NT2/D1 (cell line): ENCODE data around the gene LAMB1.
"Not testable (repeated sequence)": the region's sequence is repeated elsewhere in the genome, so short reads cannot be mapped to it uniquely, and the experiment has no call there.

Experiments used
- DNase-seq: peaks from one replicate; pipeline ENCODE4 v3.0.0-alpha.2; 2011; ENCODE audit warnings: low read depth, low spot score
- H3K27me3 ChIP-seq: 2 replicates; pipeline ENCODE4 v1.6.0; 2011; ENCODE audit warnings: mild to moderate bottlenecking; ENCODE audit not compliant: insufficient read length, insufficient read depth
- H3K36me3 ChIP-seq: 2 replicates; pipeline ENCODE4 v1.6.1; 2011; ENCODE audit warnings: mild to moderate bottlenecking, low read length, mixed read lengths; ENCODE audit not compliant: insufficient read depth, insufficient read length
- H3K4me1 ChIP-seq: 2 replicates; pipeline ENCODE4 v1.5.1; 2011; ENCODE audit not compliant: insufficient read depth, insufficient read length
- H3K4me3 ChIP-seq: 2 replicates; pipeline ENCODE4 v1.5.1; 2011; ENCODE audit warnings: low read depth; ENCODE audit not compliant: insufficient read length
- H3K9ac ChIP-seq: 2 replicates; pipeline ENCODE4 v1.6.0; 2011; ENCODE audit warnings: low read depth; ENCODE audit not compliant: insufficient read length
- H3K9me3 ChIP-seq: 2 replicates; pipeline ENCODE4 v1.5.1; 2011; ENCODE audit warnings: mild to moderate bottlenecking, low read length; ENCODE audit not compliant: insufficient read depth
- SUZ12 ChIP-seq: IDR thresholded peaks from 2 replicates; pipeline ENCODE4 v1.6.1; 2011; ENCODE audit not compliant: insufficient read length, insufficient read depth; ENCODE audit errors: extremely low read depth
- YY1 ChIP-seq: IDR thresholded peaks from 2 replicates; pipeline ENCODE4 v1.6.1; 2011; ENCODE audit not compliant: insufficient read length, insufficient read depth
- ZNF274 ChIP-seq: IDR thresholded peaks from 2 replicates; pipeline ENCODE4 v1.6.1; 2011; ENCODE audit warnings: mild to moderate bottlenecking, low read depth, low read length

The LAMB1 gene

DNA sequence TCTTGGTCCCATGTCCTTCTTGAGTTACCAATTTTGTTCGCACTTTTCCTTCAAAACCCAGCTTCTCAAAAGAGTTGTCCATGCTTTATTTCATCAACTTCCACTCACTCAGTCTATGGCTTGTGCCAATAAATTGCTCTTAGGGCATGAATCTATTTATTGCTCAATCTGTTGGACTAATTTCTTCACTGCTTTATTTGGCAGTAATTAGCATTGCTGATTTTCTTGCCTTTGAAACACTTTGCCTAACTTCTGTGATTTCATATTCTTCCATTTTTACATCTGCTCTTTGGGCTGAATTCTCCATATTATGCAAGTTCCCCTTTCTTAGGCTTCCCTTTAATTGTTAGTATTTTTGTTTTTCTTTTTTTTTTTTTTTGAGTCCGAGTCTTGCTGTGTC is 95.2 kb downstream of the LAMB1 start:
- H3K36me3 ChIP-seq: peaks cover 65% of the 10 kb centered on the region
- DNase-seq: no peak
- no peaks in the 10 kb centered on the region for H3K9me3 ChIP-seq
- H3K4me3 ChIP-seq: no peak overlapping the region
- no peak overlapping the region for H3K9ac ChIP-seq
- TF ChIP-seq YY1: no peak
- TF ChIP-seq ZNF274: no peak
- no peak for TF ChIP-seq SUZ12
- H3K27me3 ChIP-seq: no peaks in the 10 kb centered on the region
- no peaks in the 10 kb centered on the region for H3K4me1 ChIP-seq

DNA sequence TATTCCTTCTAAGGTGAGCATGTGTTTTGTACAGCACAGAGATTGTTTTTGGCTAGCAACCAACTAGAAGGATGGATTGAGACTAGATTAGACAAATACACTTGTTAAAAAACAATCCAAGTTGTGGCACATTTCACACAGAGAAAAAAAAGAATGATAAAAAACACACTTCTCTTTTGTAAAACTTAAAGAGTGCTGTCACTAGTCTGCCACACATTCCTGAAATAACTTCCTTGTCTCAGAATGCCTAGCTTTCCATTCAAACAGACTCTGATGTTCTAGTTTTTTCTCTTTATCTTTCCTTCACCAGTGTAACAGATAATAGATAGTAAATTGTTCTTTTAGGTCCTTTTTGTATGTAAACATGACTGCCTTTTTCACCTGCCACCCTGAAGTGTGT is 100.6 kb downstream of the LAMB1 start:
- Histone ChIP-seq H3K36me3 (peaks cover 39% of the 10 kb centered on the region), H3K4me1 (no peaks in the 10 kb centered on the region), H3K4me3 (no peak overlapping the region), H3K9me3 (no peaks in the 10 kb centered on the region), H3K27me3 (no peaks in the 10 kb centered on the region), H3K9ac (no peak overlapping the region)
- TF ChIP-seq SUZ12 (no peak), YY1 (no peak), ZNF274 (no peak)
- DNase-seq: no peak

- Histone ChIP-seq H3K27me3 (no peaks in the 10 kb centered on the region), H3K4me1 (no peaks in the 10 kb centered on the region), H3K9ac (no peak overlapping the region), H3K4me3 (no peak overlapping the region), H3K9me3 (no peaks in the 10 kb centered on the region), H3K36me3 (peaks cover 36% of the 10 kb centered on the region)
- no peak for DNase-seq
- no peak for TF ChIP-seq ZNF274
These were observed 102.4 kb downstream of the LAMB1 start for GRCh38 chr7:107900496-107901015.

DNA sequence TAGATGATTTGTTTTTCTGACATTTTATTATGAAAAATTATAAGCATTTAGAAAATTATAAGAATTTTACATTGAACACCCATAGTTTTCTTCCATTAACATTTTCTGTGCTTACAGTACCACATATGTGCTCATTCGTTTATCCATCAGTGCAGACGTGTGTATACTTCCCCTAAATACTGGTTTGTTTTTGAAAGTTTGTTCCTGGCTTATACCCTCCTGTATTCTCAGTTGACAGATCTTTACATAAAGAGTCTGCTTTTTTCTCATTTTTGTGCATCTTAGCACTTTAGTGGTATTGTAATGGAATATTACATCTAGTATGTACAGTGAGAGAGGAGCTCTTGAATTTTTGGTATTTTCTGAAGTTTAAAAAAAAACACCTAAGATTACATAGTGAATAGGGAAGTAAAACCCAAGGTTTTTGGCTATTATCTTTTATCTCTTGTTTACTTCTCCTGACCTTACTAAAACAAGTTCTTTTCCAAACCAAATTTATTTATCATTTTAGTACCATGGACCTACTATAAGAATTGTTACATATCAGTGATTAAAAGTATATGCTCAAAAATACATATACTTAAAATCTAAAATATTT is 103.9 kb downstream of the LAMB1 start:
- H3K36me3 ChIP-seq: peaks cover 36% of the 10 kb centered on the region
- H3K27me3 ChIP-seq: no peaks in the 10 kb centered on the region
- H3K4me3 ChIP-seq: no peak overlapping the region
- H3K9me3 ChIP-seq: no peaks in the 10 kb centered on the region
- no peak for DNase-seq
- TF ChIP-seq YY1 (no peak), ZNF274 (no peak), SUZ12 (no peak)
- no peaks in the 10 kb centered on the region for H3K4me1 ChIP-seq
- no peak overlapping the region for H3K9ac ChIP-seq

DNA sequence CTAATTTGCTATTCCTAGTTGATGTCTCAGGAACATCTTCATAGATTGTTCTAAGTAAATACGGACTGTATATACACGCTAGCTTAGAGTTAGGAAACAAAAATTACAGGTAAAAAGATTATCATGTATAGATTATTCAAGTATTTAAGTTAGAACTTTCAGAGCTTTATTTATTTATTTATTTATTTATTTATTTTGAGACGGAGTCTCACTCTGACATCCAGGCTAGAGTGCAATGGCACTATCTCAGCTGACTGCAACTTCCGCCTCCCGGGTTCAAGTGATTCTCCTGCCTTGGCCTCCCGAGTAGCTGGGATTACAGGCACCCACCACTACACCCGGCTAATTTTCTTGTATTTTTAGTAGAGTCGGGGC is 110.6 kb downstream of the LAMB1 start:
- Histone ChIP-seq H3K9ac (peak overlapping the region; percentile 95), H3K36me3 (peaks cover 41% of the 10 kb centered on the region)
- not testable (repeated sequence) for DNase-seq, H3K27me3 ChIP-seq, H3K9me3 ChIP-seq, H3K4me1 ChIP-seq, H3K4me3 ChIP-seq

DNA sequence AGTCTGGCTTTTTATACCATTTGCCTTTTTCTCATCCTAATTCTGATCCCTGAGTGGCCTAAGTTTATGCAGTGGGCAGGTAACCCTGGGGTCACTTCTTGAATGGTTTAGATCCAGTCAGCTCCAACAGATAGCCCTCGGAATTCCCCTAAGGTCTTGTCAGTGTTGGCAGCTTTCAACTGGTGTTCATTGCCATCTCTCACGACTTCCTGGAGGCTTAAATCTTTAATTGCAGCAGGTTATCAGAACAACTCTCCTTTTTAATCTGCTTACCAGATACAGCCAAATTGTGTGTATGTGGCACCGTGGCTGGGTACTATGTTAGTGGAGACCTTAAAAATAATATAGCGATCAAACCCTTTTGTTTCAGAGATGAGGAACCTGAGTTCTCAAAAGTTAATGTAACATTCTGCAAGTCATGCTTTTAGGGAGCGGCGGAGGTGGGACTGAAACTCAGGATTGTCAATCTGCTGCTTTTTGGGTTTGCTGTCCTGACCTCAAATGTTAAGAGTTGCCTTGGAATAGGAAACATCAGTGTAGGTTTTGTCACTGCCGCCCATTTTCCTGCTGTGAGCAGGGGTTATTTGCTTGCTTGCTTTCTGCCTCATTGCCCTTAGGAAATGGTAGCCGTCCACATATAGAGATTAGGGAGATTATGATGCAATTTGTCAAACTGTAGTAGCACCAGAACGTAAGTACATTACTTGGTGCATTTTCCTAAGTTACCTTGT is 111.2 kb downstream of the LAMB1 start:
- no peak for DNase-seq
- TF ChIP-seq SUZ12 (no peak), YY1 (no peak), ZNF274 (no peak)
- H3K27me3 ChIP-seq: no peaks in the 10 kb centered on the region
- no peaks in the 10 kb centered on the region for H3K9me3 ChIP-seq
- peaks cover 38% of the 10 kb centered on the region for H3K36me3 ChIP-seq
- H3K4me3 ChIP-seq: peak overlapping the region; percentile 90
- H3K4me1 ChIP-seq: no peaks in the 10 kb centered on the region
- peak overlapping the region; percentile 95 for H3K9ac ChIP-seq

DNA sequence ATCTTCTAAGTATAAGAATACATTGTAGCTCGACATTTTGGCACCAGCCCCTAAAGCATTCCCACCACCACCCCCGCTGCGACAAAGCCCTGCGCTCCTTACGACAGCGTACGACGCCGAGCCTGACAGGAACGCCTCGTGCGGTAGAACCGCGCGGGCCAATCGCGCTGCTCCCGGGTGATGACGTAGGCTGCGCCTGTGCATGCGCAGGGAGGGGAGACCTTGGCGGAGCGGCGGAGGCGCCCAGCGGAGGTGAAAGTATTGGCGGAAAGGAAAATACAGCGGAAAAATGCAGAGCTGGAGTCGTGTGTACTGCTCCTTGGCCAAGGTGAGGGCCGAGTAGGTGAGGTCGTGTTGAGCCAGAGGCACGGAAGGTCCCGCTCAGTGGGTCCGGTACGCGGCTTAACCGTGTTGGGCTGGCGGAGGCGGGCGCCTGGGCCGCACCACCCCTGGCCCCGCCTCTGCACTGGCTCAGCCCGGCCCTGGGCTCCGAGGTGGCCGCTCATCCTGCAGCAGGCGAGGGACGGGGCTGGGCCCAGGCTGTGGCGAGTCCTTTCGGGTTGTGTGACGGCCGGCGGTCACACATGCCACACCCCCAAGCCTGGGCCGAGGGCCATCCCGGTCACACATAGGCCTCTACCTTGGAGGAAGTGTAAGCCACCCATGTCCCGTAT is 111.9 kb downstream of the LAMB1 start, which contains the start of gene DLD:
DLD (plus strand) TSS at position 222 of the 674 bp plus-strand sequence; CDS start at position 290, 68 bp downstream.
- peak within 1 kb of the TSS; percentile 95 for H3K9ac ChIP-seq
- no peaks in the 10 kb centered on the region for H3K4me1 ChIP-seq
- H3K36me3 ChIP-seq: peaks cover 33% of the 10 kb centered on the region
- TF ChIP-seq ZNF274: no peak
- TF ChIP-seq YY1: no peak
- no peak for TF ChIP-seq SUZ12
- H3K4me3 ChIP-seq: peak within 1 kb of the TSS; percentile 90
- no peaks in the 10 kb centered on the region for H3K27me3 ChIP-seq
- peak; percentile 86 for DNase-seq
- no peaks in the 10 kb centered on the region for H3K9me3 ChIP-seq
